ENCODE results near the gene ASPRV1.
"Not testable (repeated sequence)": the region's sequence is repeated elsewhere in the genome, so short reads cannot be mapped to it uniquely, and the experiment has no call there.

The ASPRV1 gene

GRCh38 chr2:69957965-69958364 lies 3.5 kb downstream of the ASPRV1 start:
- no peak for DNase-seq (ENCODE audit: low read depth in 2 of 2)
- TF ChIP-seq CTCF (IDR thresholded peaks at IDR 0.05; ENCODE audit: low read depth, low read length), result no peak
- no peak overlapping the region for H3K4me3 ChIP-seq (replicated peaks in 1 of 2; ENCODE audit: low read depth in 2 of 2, low read length in 2 of 2)

- DNase-seq (ENCODE audit: low read depth in 2 of 2), result no peak
- H3K4me3 ChIP-seq (replicated peaks in 1 of 2; ENCODE audit: low read depth in 2 of 2, low read length in 2 of 2), result no peak overlapping the region
- no peak for TF ChIP-seq CTCF (IDR thresholded peaks at IDR 0.05; ENCODE audit: low read depth, low read length)
Observed at GRCh38 chr2:69956475-69956979, 4.9 kb downstream of the ASPRV1 start.

- no peak overlapping the region for H3K4me3 ChIP-seq (replicated peaks in 1 of 2; ENCODE audit: low read depth in 2 of 2, low read length in 2 of 2)
- TF ChIP-seq CTCF (IDR thresholded peaks at IDR 0.05; ENCODE audit: low read depth, low read length), result no peak
- peak in 1 of 2 donors; percentile 56 for DNase-seq (ENCODE audit: low read depth in 2 of 2)
Observed at GRCh38 chr2:69955029-69955428, 6.4 kb downstream of the ASPRV1 start.

GRCh38 chr2:69954084-69954483 lies 7.3 kb downstream of the ASPRV1 start:
- no peak for DNase-seq (ENCODE audit: low read depth in 2 of 2)
- TF ChIP-seq CTCF (IDR thresholded peaks at IDR 0.05; ENCODE audit: low read depth, low read length), result no peak
- H3K4me3 ChIP-seq (replicated peaks in 1 of 2; ENCODE audit: low read depth in 2 of 2, low read length in 2 of 2), result no peak overlapping the region

- no peak for DNase-seq (ENCODE audit: low read depth in 2 of 2)
- no peak for TF ChIP-seq CTCF (IDR thresholded peaks at IDR 0.05; ENCODE audit: low read depth, low read length)
- H3K4me3 ChIP-seq (replicated peaks in 1 of 2; ENCODE audit: low read depth in 2 of 2, low read length in 2 of 2), result no peak overlapping the region
Observed at GRCh38 chr2:69952336-69953115, 8.9 kb downstream of the ASPRV1 start.

- DNase-seq (ENCODE audit: low read depth in 2 of 2), result not testable (repeated sequence)
Observed at GRCh38 chr2:69950671-69951070, 10.8 kb downstream of the ASPRV1 start.

GRCh38 chr2:69950241-69950640 lies 11.2 kb downstream of the ASPRV1 start:
- DNase-seq (ENCODE audit: low read depth in 2 of 2), result no peak
- no peak overlapping the region for H3K4me3 ChIP-seq (replicated peaks in 1 of 2; ENCODE audit: low read depth in 2 of 2, low read length in 2 of 2)
- TF ChIP-seq CTCF (IDR thresholded peaks at IDR 0.05; ENCODE audit: low read depth, low read length), result no peak

More at GRCh38 chr2:69950671-69951070, 10.8 kb downstream of the ASPRV1 start:
- not testable (repeated sequence) for H3K4me3 ChIP-seq (replicated peaks in 1 of 2; ENCODE audit: low read depth in 2 of 2, low read length in 2 of 2)

All from cardiac fibroblast (primary cell).